Activated CD8-positive, alpha-beta memory T cell treated with anti-CD3 and anti-CD28 coated beads, Interleukin-2, amount 50 U/mL, for 4 hours (primary cell): ENCODE measurements around the gene RRAS2.
"Not testable (repeated sequence)": the region's sequence is repeated elsewhere in the genome, so short reads cannot be mapped to it uniquely, and the experiment has no call there.

Experiments
- DNase-seq: peaks from one replicate; pipeline ENCODE4 v3.0.0-alpha.2; 2020

The RRAS2 gene

GRCh38 chr11:14370496-14370895, 11.5 kb upstream of the RRAS2 start:
- DNase-seq = no peak

DNA sequence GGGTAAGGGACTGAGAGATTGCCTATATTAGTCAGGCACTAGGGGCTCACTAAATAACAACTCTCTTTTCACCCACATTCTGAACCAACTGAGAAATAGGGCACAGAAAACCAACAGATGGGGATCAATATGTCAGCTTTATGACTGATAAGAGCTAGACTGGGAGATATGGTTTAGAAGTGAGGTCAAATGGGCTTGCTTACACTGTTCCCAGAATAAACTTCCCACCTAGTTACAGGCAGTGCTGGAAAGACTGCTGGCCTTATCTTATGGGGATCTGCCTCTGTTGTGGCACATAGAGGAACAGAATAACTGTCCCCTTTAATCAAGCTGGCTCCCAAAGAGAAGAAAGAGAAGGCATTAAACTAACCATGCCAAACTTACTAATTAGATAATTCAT, 10.6 kb upstream of the RRAS2 start:
- no peak for DNase-seq

DNA sequence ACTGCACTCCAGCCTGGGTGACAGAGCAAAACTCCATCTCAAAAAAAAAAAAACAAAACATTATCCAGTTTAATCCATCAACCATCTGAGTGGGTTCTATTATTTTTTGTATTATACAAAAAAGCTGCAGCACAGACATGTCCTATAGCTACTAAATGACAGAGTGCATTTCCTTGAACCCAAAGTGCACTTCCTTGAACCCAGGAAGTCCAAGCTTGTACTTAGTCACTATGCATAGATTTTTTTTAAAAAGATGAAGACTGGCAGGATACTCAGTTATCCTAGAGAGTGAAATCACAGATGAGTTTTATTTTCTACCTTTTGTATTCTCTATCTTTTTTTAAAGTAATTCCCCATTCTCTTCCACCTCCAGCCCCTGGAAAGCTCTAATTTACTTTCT, 8.0 kb upstream of the RRAS2 start:
- no peak for DNase-seq

DNA sequence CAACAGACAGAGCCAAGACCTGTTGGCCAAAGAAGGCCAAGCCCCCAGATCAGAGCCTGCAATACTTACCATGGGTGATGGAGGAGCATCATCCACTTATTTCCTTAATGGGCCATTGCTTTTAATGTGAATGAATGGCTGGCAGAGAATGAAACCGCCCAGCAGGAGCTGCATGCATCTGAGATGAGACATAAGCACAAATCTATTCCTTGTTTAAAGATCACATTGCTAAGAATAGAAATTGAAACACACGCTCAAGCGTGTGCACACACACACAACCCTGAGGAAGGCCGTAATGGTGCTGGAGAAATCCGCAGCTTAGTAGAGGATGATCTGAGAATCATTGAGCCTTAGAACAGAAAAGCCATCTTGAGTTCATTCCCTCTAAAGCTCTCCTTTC, 5.3 kb upstream of the RRAS2 start:
- DNase-seq = no peak

GRCh38 chr11:14362611-14363010, 3.6 kb upstream of the RRAS2 start:
- DNase-seq = no peak

DNA sequence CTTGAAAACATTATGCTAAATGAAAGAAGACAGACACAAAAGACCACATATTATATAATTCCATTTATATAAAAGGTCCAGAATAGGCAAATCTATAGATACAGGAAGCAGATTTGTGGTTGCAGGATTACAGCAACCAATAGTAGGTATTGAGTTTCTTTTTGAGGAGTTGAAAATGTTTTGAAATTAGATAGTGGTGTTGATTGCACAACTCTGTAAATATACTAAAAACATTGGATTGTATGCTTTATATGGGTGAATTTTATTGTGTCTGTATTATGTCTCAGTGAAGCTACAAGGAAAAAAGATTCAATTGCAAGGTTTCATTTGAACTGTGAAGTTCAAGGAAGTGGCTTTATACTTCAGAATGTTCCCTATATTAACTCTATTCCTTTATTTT, 3.0 kb upstream of the RRAS2 start:
- DNase-seq = no peak

GRCh38 chr11:14360976-14361375, 2.0 kb upstream of the RRAS2 start:
- no peak for DNase-seq

DNA sequence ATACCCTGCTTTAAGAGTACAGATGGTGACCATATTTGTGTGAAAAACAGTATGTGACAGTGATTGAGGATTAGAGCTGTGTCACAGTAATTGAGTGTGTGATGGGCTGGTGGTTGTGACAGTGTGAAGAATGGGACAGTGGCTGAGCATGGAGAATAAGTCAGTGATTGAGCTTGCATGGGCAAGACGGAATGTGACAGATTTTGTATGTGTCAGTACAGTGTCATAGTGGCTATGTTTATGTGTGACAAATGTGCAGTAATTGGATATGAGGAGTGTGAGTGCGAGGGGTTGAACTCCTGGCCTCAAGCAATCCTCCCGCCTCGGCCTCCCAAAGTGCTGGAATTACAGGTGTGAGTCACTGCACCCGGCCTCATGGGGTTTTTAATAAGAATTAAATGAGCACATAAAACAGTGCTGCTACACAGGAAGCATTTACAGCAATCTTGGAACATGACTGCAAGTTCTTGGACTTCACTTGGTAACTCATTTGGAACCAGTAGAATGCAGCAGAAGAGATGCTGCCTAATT, 583 bp upstream of the RRAS2 start:
- DNase-seq = no peak

DNA sequence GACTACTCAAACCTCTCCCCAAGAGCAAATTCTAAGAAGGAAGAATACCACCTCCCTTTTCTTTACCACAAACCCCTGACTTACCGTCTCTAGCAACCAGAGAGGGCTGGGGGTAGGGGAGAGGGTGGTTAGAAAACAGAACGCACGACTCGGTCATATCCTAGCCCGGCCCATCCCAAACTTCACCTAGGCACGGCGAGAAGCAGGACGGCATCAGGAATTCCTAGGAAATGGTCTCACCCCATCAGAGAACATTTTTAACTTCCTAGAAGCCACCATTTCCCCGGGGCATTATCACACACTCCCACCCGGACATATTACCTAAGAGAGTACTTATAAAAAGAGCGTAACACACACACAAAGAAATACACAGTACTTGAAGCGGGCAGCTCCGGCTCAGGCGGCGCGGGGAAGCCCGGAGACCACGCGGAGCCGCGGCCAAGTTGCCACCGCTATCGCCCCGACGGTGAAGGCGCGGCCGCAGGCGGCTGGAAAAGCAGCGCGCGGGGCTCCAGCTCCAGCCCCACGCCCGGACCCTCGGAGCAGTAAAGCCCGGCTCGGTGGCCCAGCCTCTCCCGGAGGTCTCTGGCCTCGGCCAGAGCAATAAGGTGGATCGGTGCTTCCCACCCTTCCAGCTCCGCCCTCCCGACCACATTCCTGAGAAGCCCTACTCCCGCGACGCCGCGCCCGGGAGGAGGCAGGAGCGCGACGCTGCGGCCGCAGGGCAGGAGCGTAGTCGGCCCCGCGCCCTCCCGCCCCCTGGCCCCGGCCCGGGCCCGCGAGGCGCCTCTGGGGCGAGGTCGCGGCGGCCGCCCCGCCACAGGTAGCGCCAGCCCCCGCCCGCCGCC, 878 bp downstream of the RRAS2 start:
- DNase-seq = peak; percentile 44

DNA sequence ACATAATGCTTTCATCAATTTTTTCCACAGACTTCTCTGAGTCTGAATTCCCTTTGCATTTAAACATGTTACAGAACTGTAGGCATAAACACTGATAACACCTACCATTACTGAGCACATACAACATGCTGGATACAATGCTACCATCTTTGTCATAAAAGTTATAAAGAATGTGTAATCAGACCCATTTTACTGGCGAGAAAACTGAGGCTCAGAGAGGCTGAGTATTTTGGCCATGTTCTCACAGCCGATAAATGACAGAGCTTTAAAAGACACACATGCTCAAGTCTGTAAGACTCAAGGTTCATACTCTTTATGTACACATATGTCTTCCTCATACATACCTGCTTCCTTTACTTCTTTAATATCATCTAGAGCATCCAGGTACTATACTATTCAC, 2.6 kb downstream of the RRAS2 start:
- no peak for DNase-seq

GRCh38 chr11:14354604-14355003, 4.4 kb downstream of the RRAS2 start:
- DNase-seq = not testable (repeated sequence)

DNA sequence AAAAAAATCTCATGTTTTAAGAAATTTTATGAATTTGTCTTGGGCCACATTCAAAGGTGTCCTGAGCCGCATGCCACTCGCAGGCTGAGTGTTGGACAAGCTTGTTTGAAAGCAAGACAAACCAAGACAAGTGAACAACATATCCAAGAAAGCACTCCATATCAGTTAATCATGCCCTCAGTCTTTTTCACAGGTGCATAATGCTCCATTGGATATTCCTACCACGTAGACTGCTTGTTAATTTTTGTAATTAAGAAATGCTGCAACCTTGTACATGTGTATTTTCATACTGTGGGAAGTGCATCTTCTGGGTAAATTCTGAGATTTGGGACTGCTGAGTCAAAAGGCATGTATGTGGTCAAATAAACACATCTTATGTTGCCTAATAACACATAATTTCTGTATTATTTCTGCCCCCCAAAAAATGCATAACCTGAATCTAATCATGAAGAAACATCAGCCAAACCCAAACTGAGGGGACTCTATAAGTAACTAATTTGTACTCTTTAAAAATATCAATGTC, 8.2 kb downstream of the RRAS2 start:
- DNase-seq = no peak

- DNase-seq = no peak
These were observed 8.8 kb downstream of the RRAS2 start for GRCh38 chr11:14350215-14350614.

- DNase-seq = no peak
These were observed 11.0 kb downstream of the RRAS2 start for GRCh38 chr11:14347991-14348390.

- no peak for DNase-seq
These were observed 11.5 kb downstream of the RRAS2 start for GRCh38 chr11:14347494-14347893.

GRCh38 chr11:14346303-14346955, 12.6 kb downstream of the RRAS2 start:
- no peak for DNase-seq

- no peak for DNase-seq
These were observed 13.3 kb downstream of the RRAS2 start for GRCh38 chr11:14345668-14346067.

DNA sequence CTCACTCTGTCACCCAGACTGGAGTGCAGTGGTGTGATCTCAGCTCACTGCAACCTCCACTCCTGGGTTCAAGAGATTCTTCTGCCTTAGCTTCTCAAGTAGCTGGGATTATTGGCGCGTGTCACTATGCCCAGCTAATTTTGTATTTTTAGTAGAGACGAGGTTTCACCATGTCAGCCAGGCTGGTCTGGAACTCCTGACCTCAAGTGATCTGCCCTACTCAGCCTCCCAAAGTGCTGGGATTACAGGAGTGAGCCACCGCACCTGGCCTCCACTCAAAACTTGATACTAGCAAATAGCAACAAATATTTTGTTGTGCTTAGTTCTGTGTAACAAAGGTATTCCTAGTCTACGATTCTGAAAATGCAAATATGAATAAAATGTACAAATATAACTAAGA, 14.0 kb downstream of the RRAS2 start:
- DNase-seq = not testable (repeated sequence)

DNA sequence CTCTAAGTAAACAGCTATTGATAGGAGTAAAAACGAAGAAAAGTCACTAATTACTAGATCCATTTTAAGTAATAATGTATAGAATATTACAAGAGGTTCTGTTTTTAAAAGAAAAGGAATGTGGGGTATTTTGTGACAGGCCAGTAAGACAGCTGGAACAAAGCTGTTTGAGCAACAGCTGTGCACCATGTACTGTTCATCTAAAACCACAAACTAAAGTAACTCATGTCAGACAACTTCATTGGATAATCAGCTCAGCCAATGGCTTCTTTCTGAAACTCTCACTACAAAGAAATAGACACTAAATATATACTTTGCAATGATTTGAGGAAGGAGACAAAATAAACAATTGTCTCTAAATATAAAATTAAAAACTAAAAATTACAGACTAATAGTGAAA, 16.1 kb downstream of the RRAS2 start:
- no peak for DNase-seq

DNA sequence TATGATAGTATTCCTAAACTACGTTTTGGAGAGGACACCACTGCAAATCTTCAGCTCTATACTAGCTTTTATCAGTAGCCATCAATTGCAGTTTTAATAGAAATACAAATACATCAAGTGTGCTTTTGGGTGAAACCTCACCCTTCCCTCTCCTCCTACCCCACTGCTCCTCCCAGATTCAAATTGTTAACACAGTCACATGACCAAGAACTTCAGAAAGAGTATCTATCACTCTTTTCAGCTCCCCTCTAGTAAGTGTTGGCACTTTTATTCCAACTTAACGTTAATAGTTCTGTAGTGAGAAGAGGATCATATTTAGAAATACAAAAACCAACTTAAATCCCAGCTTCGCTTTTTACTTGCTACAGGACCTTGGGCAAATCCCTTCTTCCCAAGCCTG, 17.0 kb downstream of the RRAS2 start:
- DNase-seq = no peak

- DNase-seq = no peak
These were observed 18.3 kb downstream of the RRAS2 start for GRCh38 chr11:14340721-14341120.

DNA sequence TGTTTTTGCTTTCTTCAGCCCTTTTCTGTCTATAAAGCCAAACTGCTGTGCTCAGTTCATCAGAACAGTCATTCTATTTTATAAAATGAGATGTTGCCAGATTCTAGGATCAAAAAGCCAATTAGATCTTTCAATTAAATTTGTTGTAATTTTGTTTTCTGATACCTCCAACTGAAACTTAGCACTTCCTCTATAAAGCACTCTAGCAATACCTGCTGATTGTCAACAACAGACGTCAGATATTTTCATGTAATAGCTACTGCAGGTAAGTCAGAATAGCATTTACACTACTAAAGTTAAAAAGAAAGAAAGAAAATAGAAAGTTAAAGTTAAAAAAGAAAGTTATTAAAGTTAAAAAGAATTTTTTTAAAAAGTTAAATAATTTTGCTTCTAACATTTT, 19.6 kb downstream of the RRAS2 start:
- DNase-seq = no peak

DNA sequence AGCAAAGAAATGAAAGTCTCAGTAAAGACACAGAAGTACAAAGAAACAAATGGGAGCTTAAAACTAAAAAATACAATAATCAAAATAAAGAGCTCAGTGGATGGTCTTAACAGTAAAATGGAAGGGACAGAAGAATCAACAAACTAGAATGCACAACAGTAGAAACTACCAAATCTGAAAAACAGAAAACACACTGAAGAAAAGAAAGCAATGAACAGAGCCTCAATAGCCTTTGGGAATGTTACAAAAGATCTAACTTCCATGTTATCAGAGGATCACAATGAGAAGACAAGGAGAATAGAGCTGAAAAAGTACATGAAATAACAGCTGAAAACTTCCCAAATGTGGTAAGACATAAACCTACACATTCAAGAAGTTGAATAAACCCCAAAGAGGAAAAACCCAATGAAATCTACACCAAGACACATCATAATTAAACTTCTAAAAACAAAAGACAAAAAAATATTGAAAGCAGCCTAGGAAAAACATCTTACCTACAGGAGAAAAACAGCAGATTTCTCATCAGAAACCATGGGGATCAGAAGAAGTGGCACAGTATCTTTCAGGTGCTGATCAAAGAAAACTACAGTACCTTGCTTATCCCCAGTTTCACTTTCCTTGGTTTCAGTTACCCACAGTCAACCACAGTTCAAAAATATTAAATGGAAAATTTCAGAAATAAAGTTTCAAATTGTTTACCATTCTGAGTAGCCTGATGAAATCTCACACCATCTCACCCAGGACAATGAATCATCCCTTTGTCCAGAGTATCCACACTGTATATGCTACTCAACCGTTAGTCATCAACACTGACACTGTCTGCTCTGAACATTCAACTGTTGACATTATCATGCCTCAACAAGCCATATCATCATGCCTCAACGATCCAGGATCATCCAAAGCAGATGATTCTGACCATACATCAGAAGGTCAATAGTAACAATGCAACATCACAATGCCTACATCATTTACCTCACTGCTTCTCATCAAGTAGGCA, 22.2 kb downstream of the RRAS2 start:
- no peak for DNase-seq
